GM12878 (cell line): Measurements from ENCODE around the gene AAMP. TPM values are rescaled to one million over a fixed set of nuclear protein-coding genes. Genes with fewer than 3 reads are reported as not detected.
A peak's percentile ranks its signal among the peaks of the same experiment; 100 is the strongest.

Source experiments
- ATAC-seq: fragments of 200-7000 bp; cut with Tn5 transposase; 3 replicates; pipeline ENCODE4 v1.9.1; 2020; ENCODE audit warnings: mild to moderate bottlenecking, moderate library complexity
- BruUV-seq: library from RNA; stranded (reverse); fragments of 400-500 nt; replicated peaks from 2 replicates; lab custom pipeline; 2021; lab: Mats Ljungman, UMichigan
- CTCF ChIA-PET: fragments of 300-600 bp; sonication (Branson Sonifier 250); formaldehyde crosslinking; extraction: SDS; loops from one replicate; lab custom pipeline; 2021; ENCODE audit warnings: inconsistent platforms; lab: Yijun Ruan, JAX
- POLR2A ChIA-PET: fragments of 350-600 bp; formaldehyde crosslinking; extraction: SDS; loops from one replicate; lab custom pipeline; 2021; ENCODE audit warnings: inconsistent platforms; lab: Charles Lee
- RAD21 ChIA-PET: fragments of 300-600 bp; sonication (Branson Sonifier 250); formaldehyde crosslinking; loops from one replicate; lab custom pipeline; 2023; ENCODE audit warnings: antibody characterized with exemption; ENCODE audit not compliant: unreplicated experiment; lab: Charles Lee
- SMC1A ChIA-PET: fragments of 300-600 bp; sonication (Branson Sonifier 250); formaldehyde crosslinking; loops from one replicate; lab custom pipeline; 2023; ENCODE audit not compliant: unreplicated experiment, uncharacterized antibody; lab: Charles Lee
- DNase-seq: peaks from one replicate; pipeline ENCODE4 v3.0.0-alpha.2; 2011; ENCODE audit warnings: low read depth, low spot score
- FAIRE-seq: peaks from 3 replicates; lab custom pipeline; 2011; peaks lifted over from hg19 to GRCh38; lab: Jason Lieb, UNC
- H2AFZ ChIP-seq: 2 replicates; pipeline ENCODE4 v1.6.0; 2011; ENCODE audit warnings: low read depth, low read length, control low read depth; ENCODE audit not compliant: control insufficient read depth
- H3K27ac ChIP-seq: 2 replicates; pipeline ENCODE4 v1.5.1; 2011; ENCODE audit warnings: control low read depth; ENCODE audit not compliant: control insufficient read depth, insufficient read depth
- H3K27me3 ChIP-seq, 2 experiments: replicated peaks in 1 of 2; 2 replicates each; pipeline versions ENCODE4 v1.6.0 to v1.6.1; 2011; ENCODE audit warnings: low read length in 1 of 2; ENCODE audit not compliant: control insufficient read depth in 2 of 2, insufficient read depth in 2 of 2
- H3K36me3 ChIP-seq, 2 experiments: 2 replicates each; pipeline ENCODE4 v1.5.1; 2011; ENCODE audit warnings: low read length in 1 of 2; ENCODE audit not compliant: control insufficient read depth in 2 of 2, insufficient read depth in 2 of 2
- H3K4me1 ChIP-seq: 2 replicates; pipeline ENCODE4 v1.6.1; 2011; ENCODE audit warnings: mild to moderate bottlenecking, low read length, moderate library complexity, mixed read lengths; ENCODE audit not compliant: control insufficient read depth, insufficient read depth
- H3K4me2 ChIP-seq: 2 replicates; pipeline ENCODE4 v1.6.0; 2011; ENCODE audit warnings: control low read depth; ENCODE audit not compliant: control insufficient read depth, insufficient read depth
- H3K4me3 ChIP-seq: fragments of 200-600 bp; sonication (generic); 2 replicates; pipeline ENCODE4 v1.5.1; 2016
- H3K79me2 ChIP-seq: 2 replicates; pipeline ENCODE4 v1.6.0; 2011; ENCODE audit warnings: low read length; ENCODE audit not compliant: control insufficient read depth, insufficient read depth
- H3K9ac ChIP-seq: 2 replicates; pipeline ENCODE4 v1.8.0; 2011; ENCODE audit warnings: low read length, control low read depth, mixed read lengths; ENCODE audit not compliant: control insufficient read depth, insufficient read depth
- H3K9me3 ChIP-seq: replicated peaks from 3 replicates; pipeline ENCODE4 v1.5.1; 2011; ENCODE audit warnings: mild to moderate bottlenecking, low read length; ENCODE audit not compliant: control insufficient read depth, insufficient read depth
- H4K20me1 ChIP-seq: 2 replicates; pipeline ENCODE4 v1.6.0; 2011; ENCODE audit not compliant: control insufficient read depth, insufficient read depth
- NFIC ChIP-seq: IDR thresholded peaks from 2 replicates; pipeline ENCODE4 v1.6.1; 2012; ENCODE audit warnings: low read depth, mild to moderate bottlenecking, inconsistent platforms, low read length, moderate library complexity
- NKRF ChIP-seq: fragments of 450-650 bp; conservative IDR thresholded peaks from 2 replicates; pipeline ENCODE4 v1.6.1; 2017; ENCODE audit warnings: mild to moderate bottlenecking, moderate library complexity
- NRF1 ChIP-seq: conservative IDR thresholded peaks from 2 replicates; pipeline ENCODE4 v1.6.1; 2011; ENCODE audit warnings: mild to moderate bottlenecking, low read depth, low read length, improper control_type of control experiment
- POLR2A ChIP-seq: IDR thresholded peaks from 2 replicates; pipeline ENCODE4 v1.6.1; 2011; ENCODE audit warnings: low read depth, mild to moderate bottlenecking, low read length
- RAD21 ChIP-seq: IDR thresholded peaks from 2 replicates; pipeline ENCODE4 v1.6.1; 2011; ENCODE audit warnings: mild to moderate bottlenecking, low read depth, low read length, moderate library complexity; ENCODE audit not compliant: insufficient read depth
- RB1 ChIP-seq: fragments of 450-650 bp; formaldehyde crosslinking; IDR thresholded peaks from 2 replicates; pipeline ENCODE4 v1.6.1; 2017; ENCODE audit warnings: mild to moderate bottlenecking, borderline replicate concordance
- RELA ChIP-seq: fragments of 450-650 bp; IDR thresholded peaks from 2 replicates; pipeline ENCODE4 v1.8.0; 2014; ENCODE audit warnings: borderline replicate concordance; ENCODE audit not compliant: partially characterized antibody
- REST ChIP-seq: IDR thresholded peaks from 2 replicates; pipeline ENCODE4 v1.6.1; 2012; ENCODE audit warnings: mild to moderate bottlenecking, low read depth, low read length
- SMARCA5 ChIP-seq: fragments of 450-650 bp; IDR thresholded peaks from 2 replicates; pipeline ENCODE4 v1.6.1; 2017; ENCODE audit warnings: mild to moderate bottlenecking
- SRF ChIP-seq, 2 experiments: IDR thresholded peaks; 2 replicates each; pipeline ENCODE4 v1.6.1; 2011; ENCODE audit warnings: low read depth in 2 of 2, low read length in 2 of 2, mild to moderate bottlenecking in 1 of 2, moderate library complexity in 1 of 2
- STAT1 ChIP-seq: fragments of 450-650 bp; conservative IDR thresholded peaks from 2 replicates; pipeline ENCODE4 v1.6.1; 2014; ENCODE audit warnings: antibody characterized with exemption, mild to moderate bottlenecking
- ZNF622 ChIP-seq: fragments of 450-650 bp; IDR thresholded peaks from 2 replicates; pipeline ENCODE4 v1.6.1; 2017; ENCODE audit warnings: mild to moderate bottlenecking, inconsistent platforms
- WGBS: methylation state at CpG from one replicate; pipeline ENCODE4 v1.1.6; 2016; ENCODE audit warnings: low lambda C conversion rate; ENCODE audit not compliant: insufficient replicate concordance, insufficient coverage; ENCODE audit errors: missing lambda C conversion rate; 5-methylcytosine and 5-hydroxymethylcytosine counted together
- in situ Hi-C: fragments of 300-500 bp; cut with MboI; formaldehyde crosslinking; loops from 9 replicates; pipeline ENCODE4 v1.14.3; 2018; ENCODE audit warnings: mixed read lengths
- intact Hi-C: fragments of 100-400 bp; cut with micrococcal nuclease; formaldehyde crosslinking; loops from one replicate; pipeline ENCODE4 v1.14.2; 2022; ENCODE audit not compliant: unreplicated experiment
- polyA plus RNA-seq, 11 experiments: library from polyadenylated mRNA; depleted of rRNA in 4 of 11; unstranded in 6 of 11; stranded (reverse) in 5 of 11; fragments of >200 nt; fragmentation: Nextera tagmentation in 4 of 11; fragmentation: Illumina TruSeq in 1 of 11; extraction: Ambion mirVana in 4 of 11; extraction: Trizol in 1 of 11; gene quantifications; 1 replicate in 1 of 11; 2 replicates in 10 of 11; pipeline versions ENCODE4 v1.2.1 to v1.2.3, GENCODE V29; 2011 to 2016; ENCODE audit warnings: inconsistent platforms in 2 of 11, missing spikeins in 2 of 11, low read depth in 1 of 11
- total RNA-seq, 4 experiments: library from RNA; depleted of rRNA in 3 of 4; stranded (reverse); fragments of >200 nt in 3 of 4; fragmentation: Illumina TruSeq in 1 of 4; extraction: Trizol in 1 of 4; gene quantifications; 2 replicates each; pipeline versions ENCODE4 v1.2.1 to v1.2.3, GENCODE V29; 2013 to 2021
- TF ChIP-seq, protein P1 (sequence below): IDR thresholded peaks from 2 replicates; pipeline ENCODE4 v1.6.1; 2012; ENCODE audit warnings: low read depth, low read length, improper control_type of control experiment

Gene AAMP
- total and polyA plus RNA-seq, 10 of the 15 experiments (the other 5 are each of a cell fraction or from before 2014, with no cell fraction given): 4.4 to 140 (median 81.9) TPM

DNA sequence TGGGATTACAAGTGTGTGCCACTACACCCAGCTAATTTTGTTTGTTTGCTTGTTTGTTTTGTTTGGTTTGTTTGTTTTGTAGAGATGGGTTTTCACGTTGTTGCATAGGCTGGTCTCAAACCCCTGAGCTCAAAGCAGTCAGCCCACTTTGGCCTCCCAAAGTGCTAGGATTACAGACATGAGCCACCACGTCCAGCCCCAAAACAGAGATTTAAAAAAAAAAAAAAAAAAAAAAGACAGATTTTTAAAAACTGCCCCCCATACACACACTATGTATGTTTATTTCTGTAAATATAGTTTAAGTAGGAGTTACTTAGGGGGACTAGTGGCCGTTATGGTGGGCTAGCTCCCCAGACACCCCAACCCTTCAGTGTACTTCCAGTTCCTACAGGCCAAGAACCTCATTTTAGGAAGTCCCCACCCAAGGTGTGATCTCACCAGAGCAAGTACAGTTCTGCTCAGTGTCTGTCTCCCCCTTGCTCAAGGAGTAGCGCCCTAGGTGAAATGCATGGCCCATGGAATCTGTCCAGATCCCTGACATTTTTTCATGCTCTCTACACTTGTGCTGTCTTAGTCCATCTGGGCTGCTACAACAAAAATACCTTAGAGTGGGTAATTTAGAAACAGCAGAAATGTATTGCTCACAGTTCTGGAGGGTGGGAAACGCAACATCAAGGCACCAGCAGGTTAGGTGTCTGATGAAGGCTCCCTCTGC, 23.9 kb upstream of the AAMP start (continued):
- TF ChIP-seq NRF1 (no peak), REST (no peak)

GRCh38 chr2:218292048-218293014, 22.4 kb upstream of the AAMP start, which contains the start of gene TMBIM1:
Gene TMBIM1, minus strand, starts transcription at chr2:218292503. Its CDS starts 10,362 bp downstream, at chr2:218282141.
- Histone ChIP-seq H3K4me2 (peak within 1 kb of the TSS; percentile 81), H3K27me3 (no peaks in the 10 kb centered on the region), H3K4me1 (peaks cover 28% of the 10 kb centered on the region), H3K79me2 (peaks cover 20% of the 10 kb centered on the region), H2AFZ (peak within 1 kb of the TSS; percentile 94), H3K9ac (peak within 1 kb of the TSS; percentile 80), H3K27ac (peak within 1 kb of the TSS; percentile 72), H4K20me1 (no peaks in the 10 kb centered on the region), H3K9me3 (no peaks in the 10 kb centered on the region), H3K36me3 (no peaks in the 10 kb centered on the region), H3K4me3 (peak within 1 kb of the TSS; percentile 85)
- ChIA-PET POLR2A (interaction anchor here (3.2 to 3.3 kb wide), 2 partner anchors 20 to 104 kb away, joined by 19 read pairs; no protein-coding TSS in a partner anchor), CTCF (interaction anchor here (0.6 to 8.2 kb wide), 14 partner anchors 8 to 113 kb away, joined by 3 to 150 read pairs (median 8); partner anchors contain the start of genes AAMP, CATIP and PNKD), RAD21 (interaction anchor here (1.2 to 5.9 kb wide), 5 partner anchors 9 to 105 kb away, joined by 4 to 79 read pairs (median 8); partner anchors contain the start of genes AAMP, CATIP and PNKD), SMC1A (interaction anchor here (0.7 to 9.5 kb wide), 7 partner anchors 9 to 101 kb away, joined by 3 to 194 read pairs (median 7); partner anchors contain the start of genes AAMP, CATIP and PNKD)
- in situ Hi-C loops (loop anchor here (25.0 kb wide), 1 partner anchor 95 kb away; the partner anchor contains the start of genes CTDSP1 and SLC11A1), intact Hi-C loops (loop anchor here (2.0 to 10.0 kb wide), 2 partner anchors 104 to 362 kb away; partner anchors contain the start of genes BCS1L and ZNF142)
- DNase-seq: no peak
- peak; percentile 87 for ATAC-seq
- 4% methylated on average over 53 of the region's 63 CpGs for WGBS
- no peak for FAIRE-seq
- no TSS peak for BruUV-seq
- peak; percentile 58 for TF ChIP-seq POLR2A
- TF ChIP-seq ZNF622: no peak
- no peak for TF ChIP-seq NFIC
- TF ChIP-seq SRF (IDR thresholded peaks at IDR 0.05; ENCODE audit: low read depth in 2 of 2, low read length in 2 of 2): 0 out of 4 replicates have a peak, but pooled peaks of 1 of the 2 experiments have one; percentile 18
- peak; percentile 94; the same call in 1 of the 2 replicates for TF ChIP-seq RB1
- peak; percentile 96 for TF ChIP-seq SMARCA5
- TF ChIP-seq, protein P1, sequence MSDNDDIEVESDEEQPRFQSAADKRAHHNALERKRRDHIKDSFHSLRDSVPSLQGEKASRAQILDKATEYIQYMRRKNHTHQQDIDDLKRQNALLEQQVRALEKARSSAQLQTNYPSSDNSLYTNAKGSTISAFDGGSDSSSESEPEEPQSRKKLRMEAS: 0 out of 2 replicates have a peak, but pooled peaks have one; percentile 29
- TF ChIP-seq RAD21: peak; percentile 51
- TF ChIP-seq STAT1: peak; percentile 87; the same call in 1 of the 2 replicates
- peak; percentile 51 for TF ChIP-seq RELA
- TF ChIP-seq NKRF: peak; percentile 66; the same call in 1 of the 2 replicates
